Measurements from ENCODE around the gene RNF148. TPM values are rescaled to one million over a fixed set of nuclear protein-coding genes. Genes with fewer than 3 reads are reported as not detected.

The RNF148 gene
- polyA plus RNA-seq, 2 of the 4 experiments (the other 2 are of a cell fraction), result not detected

GRCh38 chr7:122748195-122748594 lies 45.5 kb upstream of the RNF148 start:
- FAIRE-seq (no peak), ATAC-seq (no peak), DNase-seq (ENCODE audit: low read depth in 1 of 2, low spot score in 1 of 2) (no peak)
- Histone ChIP-seq H3K9me3 (no peaks in the 10 kb centered on the region), H3K27ac (no peak overlapping the region), H3K4me3 (no peak overlapping the region), H3K4me1 (no peaks in the 10 kb centered on the region), H3K4me2 (no peak overlapping the region)
- WGBS (ENCODE audit: missing lambda C conversion rate), result 12% methylated on average over 2 of the region's 2 CpGs
- TF ChIP-seq MAZ (IDR thresholded peaks at IDR 0.05; ENCODE audit: borderline replicate concordance, low read depth, low read length) (no peak), ESRRA (IDR thresholded peaks at IDR 0.05; ENCODE audit: borderline replicate concordance, low read length) (no peak), KDM5A (IDR thresholded peaks at IDR 0.05) (no peak), RNF2 (IDR thresholded peaks at IDR 0.05; ENCODE audit: borderline replicate concordance, low read depth) (no peak), EHF (CRISPR knock-in tag; IDR thresholded peaks at IDR 0.05) (no peak)
- ChIA-PET POLR2A (no interaction called here), CTCF (interaction anchor here (1.0 to 1.3 kb wide), 2 partner anchors 10 to 13 kb away, joined by 3 read pairs; no protein-coding TSS in a partner anchor)

- Histone ChIP-seq H3K27ac (no peak overlapping the region), H3K4me1 (no peaks in the 10 kb centered on the region), H3K4me3 (no peak overlapping the region), H3K4me2 (no peak overlapping the region), H3K9me3 (no peaks in the 10 kb centered on the region)
- 23% methylated on average over 2 of the region's 2 CpGs for WGBS (ENCODE audit: missing lambda C conversion rate)
- ATAC-seq (no peak), DNase-seq (ENCODE audit: low read depth in 1 of 2, low spot score in 1 of 2) (no peak), FAIRE-seq (no peak)
- TF ChIP-seq KDM1A (IDR thresholded peaks at IDR 0.05; ENCODE audit: low read depth) (no peak), CEBPB (IDR thresholded peaks at IDR 0.05) (no peak), HOXA7 (CRISPR knock-in tag; IDR thresholded peaks at IDR 0.05) (no peak), JUN (IDR thresholded peaks at IDR 0.05) (no peak), MAX (IDR thresholded peaks at IDR 0.05) (no peak), CHD4 (IDR thresholded peaks at IDR 0.05; ENCODE audit: borderline replicate concordance) (no peak), TP53 (CRISPR knock-in tag; IDR thresholded peaks at IDR 0.05) (no peak)
- POLR2A ChIA-PET, result interaction anchor here (0.6 kb wide), 1 partner anchor 9 kb away, joined by 4 read pairs; no protein-coding TSS in a partner anchor
- CTCF ChIA-PET, result interaction anchor here (1.4 kb wide), 1 partner anchor 12 kb away, joined by 3 read pairs; no protein-coding TSS in a partner anchor
Measured at GRCh38 chr7:122746948-122747347, 44.2 kb upstream of the RNF148 start.

- CTCF ChIA-PET, result no interaction called here
- no peak for FAIRE-seq
- no peak for DNase-seq (ENCODE audit: low read depth in 1 of 2, low spot score in 1 of 2)
- no peak for ATAC-seq
- Histone ChIP-seq H3K4me2 (no peak overlapping the region), H3K9me3 (no peaks in the 10 kb centered on the region), H3K4me3 (no peak overlapping the region), H3K27ac (no peak overlapping the region), H3K4me1 (no peaks in the 10 kb centered on the region)
- POLR2A ChIA-PET, result no interaction called here
- TF ChIP-seq E2F6 (IDR thresholded peaks at IDR 0.05; ENCODE audit: borderline replicate concordance, low read depth) (no peak), SMC3 (IDR thresholded peaks at IDR 0.05) (no peak), ATOH8 (CRISPR knock-in tag; IDR thresholded peaks at IDR 0.05; ENCODE audit: low read depth) (no peak), PBX3 (IDR thresholded peaks at IDR 0.05) (no peak), BHLHE40 (IDR thresholded peaks at IDR 0.05; ENCODE audit: low read depth, low read length) (no peak), BCL3 (IDR thresholded peaks at IDR 0.05) (no peak), MAX (IDR thresholded peaks at IDR 0.05) (no peak), CHD4 (IDR thresholded peaks at IDR 0.05; ENCODE audit: borderline replicate concordance) (no peak), HDAC2 (IDR thresholded peaks at IDR 0.05) (no peak), JUN (IDR thresholded peaks at IDR 0.05) (no peak), FOSL2 (IDR thresholded peaks at IDR 0.05) (no peak), FOSL2 (CRISPR knock-in tag; IDR thresholded peaks at IDR 0.05) (no peak)
Measured at GRCh38 chr7:122743211-122743610, 40.5 kb upstream of the RNF148 start.

Measured in A549 (cell line).